Sigmoid colon (tissue), 4 donors: ENCODE measurements around the gene GDPD5.

Experiments used
- EP300 ChIP-seq, 4 donors: sonication (generic); formaldehyde crosslinking; IDR thresholded peaks; one replicate each; pipeline ENCODE4 v1.6.1; 2017; ENCODE audit warnings: antibody characterized with exemption in 4 of 4
- POLR2A ChIP-seq, 2 donors: fragments of 450-650 bp; IDR thresholded peaks; one replicate each; pipeline ENCODE4 v1.6.1; 2016; ENCODE audit warnings: antibody characterized with exemption in 2 of 2, mild to moderate bottlenecking in 2 of 2, moderate library complexity in 2 of 2
- POLR2AphosphoS5 ChIP-seq, 4 donors: sonication (generic); formaldehyde crosslinking; IDR thresholded peaks; one replicate each; pipeline ENCODE4 v1.6.1; 2017; ENCODE audit warnings: antibody characterized with exemption in 4 of 4
- TF ChIP-seq, protein P1 (sequence below), 4 experiments: fragments of 450-650 bp in 3 of 4; fragments of 200-600 bp in 1 of 4; IDR thresholded peaks; one replicate each; pipeline ENCODE4 v1.5.1; 2016 to 2019; ENCODE audit warnings: antibody characterized with exemption in 4 of 4, mild to moderate bottlenecking in 3 of 4, moderate library complexity in 2 of 4

DNA sequence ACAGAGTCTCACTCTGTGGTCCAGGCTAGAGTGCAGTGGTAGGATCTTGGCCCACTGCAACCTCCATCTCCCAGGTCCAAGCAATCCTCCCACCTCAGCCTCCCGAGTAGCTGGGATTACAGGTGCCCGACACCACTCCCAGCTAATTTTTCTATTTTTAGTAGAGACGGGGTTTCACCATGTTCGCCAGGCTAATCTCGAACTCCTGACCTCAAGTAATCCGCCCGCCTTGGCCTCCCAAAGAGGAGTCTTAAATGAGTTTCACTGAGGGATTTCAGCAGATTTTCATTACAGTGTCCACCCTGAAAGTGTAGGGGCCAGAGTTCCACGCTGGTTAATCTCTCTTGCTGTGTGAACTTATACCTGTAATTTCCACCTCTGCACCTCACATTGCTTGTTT, 126.8 kb downstream of the GDPD5 start:
- TF ChIP-seq, protein P1, sequence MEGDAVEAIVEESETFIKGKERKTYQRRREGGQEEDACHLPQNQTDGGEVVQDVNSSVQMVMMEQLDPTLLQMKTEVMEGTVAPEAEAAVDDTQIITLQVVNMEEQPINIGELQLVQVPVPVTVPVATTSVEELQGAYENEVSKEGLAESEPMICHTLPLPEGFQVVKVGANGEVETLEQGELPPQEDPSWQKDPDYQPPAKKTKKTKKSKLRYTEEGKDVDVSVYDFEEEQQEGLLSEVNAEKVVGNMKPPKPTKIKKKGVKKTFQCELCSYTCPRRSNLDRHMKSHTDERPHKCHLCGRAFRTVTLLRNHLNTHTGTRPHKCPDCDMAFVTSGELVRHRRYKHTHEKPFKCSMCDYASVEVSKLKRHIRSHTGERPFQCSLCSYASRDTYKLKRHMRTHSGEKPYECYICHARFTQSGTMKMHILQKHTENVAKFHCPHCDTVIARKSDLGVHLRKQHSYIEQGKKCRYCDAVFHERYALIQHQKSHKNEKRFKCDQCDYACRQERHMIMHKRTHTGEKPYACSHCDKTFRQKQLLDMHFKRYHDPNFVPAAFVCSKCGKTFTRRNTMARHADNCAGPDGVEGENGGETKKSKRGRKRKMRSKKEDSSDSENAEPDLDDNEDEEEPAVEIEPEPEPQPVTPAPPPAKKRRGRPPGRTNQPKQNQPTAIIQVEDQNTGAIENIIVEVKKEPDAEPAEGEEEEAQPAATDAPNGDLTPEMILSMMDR (IDR thresholded peaks at IDR 0.05): no peak
- no peak for TF ChIP-seq POLR2A (IDR thresholded peaks at IDR 0.05)
- no peak for TF ChIP-seq POLR2AphosphoS5 (IDR thresholded peaks at IDR 0.05)
- no peak for TF ChIP-seq EP300 (IDR thresholded peaks at IDR 0.05)
